Measurements from ENCODE around the gene UBR1.

GRCh38 chr15:43099105-43099845 lies 6.6 kb downstream of the UBR1 start:
- TF ChIP-seq SIN3A (IDR thresholded peaks at IDR 0.05; ENCODE audit: borderline replicate concordance, insufficient read depth, low read length) (no peak), POLR2AphosphoS5 (IDR thresholded peaks at IDR 0.05; ENCODE audit: low read depth, low read length) (no peak), TAF1 (IDR thresholded peaks at IDR 0.05; ENCODE audit: borderline replicate concordance, insufficient read depth, low read length) (no peak), REST (IDR thresholded peaks at IDR 0.05; ENCODE audit: insufficient read depth in 1 of 2, low read depth in 2 of 2, low read length in 2 of 2) (no peak), FOXP2 (optimal IDR thresholded peaks at IDR 0.05; ENCODE audit: borderline replicate concordance, extremely low read depth, extremely low read length, insufficient read depth) (no peak)

Data from PFSK-1 (cell line).